Measurements from ENCODE around the gene C4orf50.

C4orf50 gene

GRCh38 chr4:5881340-5881739 is 136.9 kb downstream of the C4orf50 start:
- no peaks in the 10 kb centered on the region for H3K9me3 ChIP-seq (ENCODE audit: low read length)
- no peaks in the 10 kb centered on the region for H4K20me1 ChIP-seq (ENCODE audit: insufficient read depth, low read length)
- H3K27me3 ChIP-seq (ENCODE audit: insufficient read depth, low read length): no peaks in the 10 kb centered on the region
- H3K4me1 ChIP-seq (ENCODE audit: insufficient read depth, low read length, severe bottlenecking): no peaks in the 10 kb centered on the region
- H3K4me3 ChIP-seq (ENCODE audit: low read depth, low read length, poor library complexity, severe bottlenecking): no peak overlapping the region
- no peak overlapping the region for H3K27ac ChIP-seq (ENCODE audit: low read depth, low read length, poor library complexity, severe bottlenecking)
- H3K36me3 ChIP-seq (ENCODE audit: insufficient read depth, low read length): no peaks in the 10 kb centered on the region
- no peaks in the 10 kb centered on the region for H3F3A ChIP-seq (ENCODE audit: insufficient read depth, low read length)
- H3K9me2 ChIP-seq (ENCODE audit: low read depth, low read length): no peaks in the 10 kb centered on the region
- H3K4me2 ChIP-seq (ENCODE audit: low read length): no peak overlapping the region
- no peaks in the 10 kb centered on the region for H3K79me2 ChIP-seq (ENCODE audit: insufficient read depth, low read length)
- TF ChIP-seq CTCF (IDR thresholded peaks at IDR 0.05; ENCODE audit: low read length) (no peak), EZH2 (IDR thresholded peaks at IDR 0.05; ENCODE audit: borderline replicate concordance, low read length) (no peak)
- H2AFZ ChIP-seq (ENCODE audit: low read length): no peak overlapping the region
- no peak overlapping the region for H3K9ac ChIP-seq (ENCODE audit: low read length)

- no peak overlapping the region for H3K27ac ChIP-seq (ENCODE audit: low read depth, low read length, poor library complexity, severe bottlenecking)
- H3K79me2 ChIP-seq (ENCODE audit: insufficient read depth, low read length): no peaks in the 10 kb centered on the region
- H3F3A ChIP-seq (ENCODE audit: insufficient read depth, low read length): no peaks in the 10 kb centered on the region
- H3K9me2 ChIP-seq (ENCODE audit: low read depth, low read length): no peaks in the 10 kb centered on the region
- no peak overlapping the region for H3K4me3 ChIP-seq (ENCODE audit: low read depth, low read length, poor library complexity, severe bottlenecking)
- no peaks in the 10 kb centered on the region for H3K4me1 ChIP-seq (ENCODE audit: insufficient read depth, low read length, severe bottlenecking)
- no peak overlapping the region for H3K4me2 ChIP-seq (ENCODE audit: low read length)
- no peaks in the 10 kb centered on the region for H3K9me3 ChIP-seq (ENCODE audit: low read length)
- H2AFZ ChIP-seq (ENCODE audit: low read length): no peak overlapping the region
- no peaks in the 10 kb centered on the region for H4K20me1 ChIP-seq (ENCODE audit: insufficient read depth, low read length)
- H3K27me3 ChIP-seq (ENCODE audit: insufficient read depth, low read length): no peaks in the 10 kb centered on the region
- no peak overlapping the region for H3K9ac ChIP-seq (ENCODE audit: low read length)
- TF ChIP-seq EZH2 (IDR thresholded peaks at IDR 0.05; ENCODE audit: borderline replicate concordance, low read length): no peak
- no peaks in the 10 kb centered on the region for H3K36me3 ChIP-seq (ENCODE audit: insufficient read depth, low read length)
These were observed 139.9 kb downstream of the C4orf50 start for GRCh38 chr4:5878359-5878758.

GRCh38 chr4:5877392-5877791 is 140.8 kb downstream of the C4orf50 start:
- Histone ChIP-seq H3K27me3 (ENCODE audit: insufficient read depth, low read length) (no peaks in the 10 kb centered on the region), H3K4me1 (ENCODE audit: insufficient read depth, low read length, severe bottlenecking) (no peaks in the 10 kb centered on the region), H3K4me2 (ENCODE audit: low read length) (no peak overlapping the region), H2AFZ (ENCODE audit: low read length) (no peak overlapping the region), H3K9ac (ENCODE audit: low read length) (no peak overlapping the region), H3K36me3 (ENCODE audit: insufficient read depth, low read length) (no peaks in the 10 kb centered on the region), H3K27ac (ENCODE audit: low read depth, low read length, poor library complexity, severe bottlenecking) (no peak overlapping the region), H3K79me2 (ENCODE audit: insufficient read depth, low read length) (no peaks in the 10 kb centered on the region), H3K4me3 (ENCODE audit: low read depth, low read length, poor library complexity, severe bottlenecking) (no peak overlapping the region), H3F3A (ENCODE audit: insufficient read depth, low read length) (no peaks in the 10 kb centered on the region), H4K20me1 (ENCODE audit: insufficient read depth, low read length) (no peaks in the 10 kb centered on the region), H3K9me2 (ENCODE audit: low read depth, low read length) (no peaks in the 10 kb centered on the region), H3K9me3 (ENCODE audit: low read length) (no peaks in the 10 kb centered on the region)
- TF ChIP-seq CTCF (IDR thresholded peaks at IDR 0.05; ENCODE audit: low read length): no peak
- TF ChIP-seq EZH2 (IDR thresholded peaks at IDR 0.05; ENCODE audit: borderline replicate concordance, low read length): no peak

- H3K36me3 ChIP-seq (ENCODE audit: insufficient read depth, low read length): no peaks in the 10 kb centered on the region
- TF ChIP-seq CTCF (IDR thresholded peaks at IDR 0.05; ENCODE audit: low read length) (no peak), EZH2 (IDR thresholded peaks at IDR 0.05; ENCODE audit: borderline replicate concordance, low read length) (no peak)
- H4K20me1 ChIP-seq (ENCODE audit: insufficient read depth, low read length): no peaks in the 10 kb centered on the region
- no peaks in the 10 kb centered on the region for H3K9me3 ChIP-seq (ENCODE audit: low read length)
- H3K4me1 ChIP-seq (ENCODE audit: insufficient read depth, low read length, severe bottlenecking): no peaks in the 10 kb centered on the region
- no peaks in the 10 kb centered on the region for H3K79me2 ChIP-seq (ENCODE audit: insufficient read depth, low read length)
- H3K4me2 ChIP-seq (ENCODE audit: low read length): no peak overlapping the region
- no peak overlapping the region for H3K4me3 ChIP-seq (ENCODE audit: low read depth, low read length, poor library complexity, severe bottlenecking)
- no peaks in the 10 kb centered on the region for H3F3A ChIP-seq (ENCODE audit: insufficient read depth, low read length)
- no peaks in the 10 kb centered on the region for H3K9me2 ChIP-seq (ENCODE audit: low read depth, low read length)
- no peak overlapping the region for H3K27ac ChIP-seq (ENCODE audit: low read depth, low read length, poor library complexity, severe bottlenecking)
- no peaks in the 10 kb centered on the region for H3K27me3 ChIP-seq (ENCODE audit: insufficient read depth, low read length)
- H2AFZ ChIP-seq (ENCODE audit: low read length): no peak overlapping the region
- no peak overlapping the region for H3K9ac ChIP-seq (ENCODE audit: low read length)
These were observed 143.3 kb downstream of the C4orf50 start for GRCh38 chr4:5874811-5875449.

All from OCI-LY1 (cell line).